GM18858 (cell line): ENCODE results near the gene PGGT1B.
"Not testable (repeated sequence)": the region's sequence is repeated elsewhere in the genome, so short reads cannot be mapped to it uniquely, and the experiment has no call there.

Experiments used
- ATAC-seq: cut with Tn5 transposase; IDR thresholded peaks from one replicate; pipeline ENCODE4 v1.9.1; 2021; ENCODE audit not compliant: unreplicated experiment

Gene PGGT1B

DNA sequence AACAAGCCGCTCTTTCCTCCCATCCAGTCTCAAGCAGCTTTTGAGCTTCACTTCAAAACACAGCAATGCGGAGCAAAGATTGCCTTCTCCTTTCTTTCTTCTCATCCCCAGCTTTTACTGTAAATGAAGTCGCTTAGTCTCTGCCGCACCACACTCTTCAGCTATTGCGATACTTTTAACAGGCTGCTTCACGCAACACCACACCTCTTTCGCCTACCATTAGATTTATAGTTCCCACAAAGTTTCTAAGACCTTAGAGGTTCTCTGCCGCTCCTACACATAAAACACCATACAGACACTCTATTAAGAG is 711 bp downstream of the PGGT1B start:
- ATAC-seq: peak; percentile 30

DNA sequence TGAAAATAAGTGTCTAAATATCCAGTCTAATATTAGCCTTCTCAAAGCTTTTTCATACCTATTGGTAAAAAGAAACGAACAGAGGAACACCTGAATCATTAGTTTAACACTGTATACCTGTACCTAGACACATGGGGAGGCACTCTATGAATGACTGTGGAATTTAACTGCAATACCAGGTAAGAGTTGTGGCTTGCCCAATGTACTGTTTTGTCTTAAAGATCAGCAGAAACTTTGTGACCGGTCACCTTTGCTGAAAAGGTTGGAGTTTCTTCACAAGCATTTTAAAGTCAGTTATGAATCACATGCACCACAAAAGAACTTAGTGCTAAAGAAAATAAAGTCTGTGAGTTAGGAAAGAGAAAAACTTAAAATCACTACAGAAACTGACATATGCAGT is 2.4 kb downstream of the PGGT1B start:
- no peak for ATAC-seq

DNA sequence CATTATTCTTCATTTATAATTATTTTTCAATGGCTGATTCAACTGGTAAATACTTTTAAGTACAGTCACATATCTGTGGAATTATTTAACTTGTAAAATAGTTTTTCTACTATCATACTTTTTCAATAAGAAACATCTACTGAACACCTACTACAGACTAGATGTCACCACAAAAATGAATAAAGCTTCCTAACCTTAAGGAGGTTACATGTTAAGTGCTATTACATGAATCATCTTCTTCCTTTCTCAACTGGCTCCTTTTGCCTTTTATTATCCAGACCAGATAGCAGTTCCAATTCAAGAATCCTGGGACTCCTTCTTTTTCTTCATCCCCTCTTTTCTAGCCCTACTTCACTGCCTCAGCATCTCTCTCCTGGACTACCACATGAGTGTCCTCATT is 4.7 kb downstream of the PGGT1B start:
- no peak for ATAC-seq

- not testable (repeated sequence) for ATAC-seq
These were observed 13.3 kb downstream of the PGGT1B start for GRCh38 chr5:115249379-115249778.

DNA sequence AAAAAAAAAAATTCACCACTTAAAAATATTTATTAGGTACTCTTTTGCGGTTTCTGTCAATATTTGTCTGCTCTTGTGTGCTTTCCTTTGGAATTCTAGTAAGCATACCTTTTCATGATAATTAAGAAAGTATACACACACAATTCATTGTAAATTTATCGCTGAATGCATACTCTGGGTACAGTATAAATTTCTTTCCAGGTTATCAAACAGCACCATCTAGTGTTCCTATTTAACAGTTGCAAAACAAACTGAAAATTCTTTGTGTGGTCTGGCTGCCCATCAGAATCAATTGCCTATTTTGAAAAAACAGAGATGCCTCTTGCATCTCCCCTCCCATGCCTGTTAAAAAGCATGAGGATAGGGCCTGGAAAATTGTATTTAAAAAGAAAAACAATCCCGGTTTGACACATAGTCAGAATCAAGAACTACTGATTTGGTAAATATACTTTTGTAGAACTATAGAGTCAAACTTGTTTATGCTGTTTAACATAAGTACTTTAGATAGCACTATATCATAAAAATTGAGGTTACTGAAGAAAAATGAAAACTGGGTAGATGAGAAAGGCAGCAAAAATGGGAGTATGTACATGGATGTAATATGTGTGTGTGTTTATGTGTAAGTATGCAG is 16.2 kb downstream of the PGGT1B start:
- ATAC-seq: peak; percentile 62

GRCh38 chr5:115243412-115243811 is 19.3 kb downstream of the PGGT1B start:
- peak; percentile 85 for ATAC-seq

- ATAC-seq: no peak
These were observed 20.6 kb downstream of the PGGT1B start for GRCh38 chr5:115241881-115242642.

- no peak for ATAC-seq
These were observed 25.6 kb downstream of the PGGT1B start for GRCh38 chr5:115237066-115237465.

GRCh38 chr5:115236599-115236998 is 26.1 kb downstream of the PGGT1B start:
- ATAC-seq: no peak

DNA sequence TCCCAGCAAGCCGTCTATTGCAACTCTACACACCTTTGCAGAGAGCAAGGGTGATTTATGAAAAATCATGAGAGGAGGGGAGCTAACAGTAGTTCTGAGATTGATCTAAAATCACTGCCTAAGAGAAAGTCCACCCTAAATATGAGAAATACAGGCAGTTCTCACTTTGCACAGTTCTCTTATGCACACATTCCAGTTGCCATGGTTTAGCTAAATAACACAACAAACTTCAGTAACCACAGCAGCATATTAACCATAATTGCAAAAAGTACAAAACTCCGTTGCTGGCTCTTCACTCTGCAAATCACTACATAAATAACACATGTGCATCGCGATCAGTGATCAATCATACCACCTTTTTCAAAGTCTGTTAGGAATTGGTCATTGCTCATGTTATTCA is 31.1 kb downstream of the PGGT1B start:
- ATAC-seq: no peak

DNA sequence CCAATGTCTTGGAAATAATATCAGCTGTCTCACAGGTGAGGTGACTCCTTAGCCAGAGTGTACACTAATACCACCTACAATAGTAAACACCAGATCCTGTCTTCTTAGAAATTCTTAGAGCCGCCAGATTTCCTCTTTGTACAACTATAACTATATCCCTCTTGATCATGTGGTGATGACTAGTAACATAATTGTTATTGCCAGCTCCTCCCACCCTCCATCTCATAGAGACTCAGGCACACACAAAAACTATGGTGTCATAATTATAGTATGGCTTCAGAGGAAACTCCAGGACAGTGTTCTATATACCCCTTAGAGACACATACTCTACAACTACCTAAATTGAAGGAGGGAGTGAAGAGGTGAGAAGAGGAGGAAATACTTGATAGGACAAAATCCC is 33.1 kb downstream of the PGGT1B start:
- ATAC-seq: no peak

- no peak for ATAC-seq
These were observed 35.4 kb downstream of the PGGT1B start for GRCh38 chr5:115227281-115227680.

GRCh38 chr5:115214541-115214940 is 48.1 kb downstream of the PGGT1B start:
- ATAC-seq: no peak

GRCh38 chr5:115209279-115209678 is 53.4 kb downstream of the PGGT1B start:
- ATAC-seq: peak; percentile 99

- ATAC-seq: no peak
These were observed 59.7 kb downstream of the PGGT1B start for GRCh38 chr5:115202952-115203351.

DNA sequence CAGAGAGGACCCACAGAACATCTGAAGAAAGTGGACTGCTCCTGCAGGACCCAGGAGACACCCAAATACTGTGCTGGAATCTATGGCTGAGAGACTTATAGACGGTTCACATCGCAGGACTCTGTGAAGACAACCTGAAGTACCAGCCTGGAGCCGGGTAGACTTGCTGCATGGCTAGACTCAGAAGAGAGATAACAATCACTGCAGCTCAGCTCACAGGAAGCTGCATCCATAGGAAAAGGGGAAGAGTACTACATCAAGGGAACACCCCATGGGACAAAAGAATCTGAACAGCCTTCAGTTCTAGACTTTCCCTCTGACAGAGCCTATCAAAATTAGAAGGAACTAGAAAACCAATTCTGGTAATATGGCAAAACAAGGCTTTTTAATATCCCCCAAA is 66.5 kb downstream of the PGGT1B start:
- no peak for ATAC-seq

DNA sequence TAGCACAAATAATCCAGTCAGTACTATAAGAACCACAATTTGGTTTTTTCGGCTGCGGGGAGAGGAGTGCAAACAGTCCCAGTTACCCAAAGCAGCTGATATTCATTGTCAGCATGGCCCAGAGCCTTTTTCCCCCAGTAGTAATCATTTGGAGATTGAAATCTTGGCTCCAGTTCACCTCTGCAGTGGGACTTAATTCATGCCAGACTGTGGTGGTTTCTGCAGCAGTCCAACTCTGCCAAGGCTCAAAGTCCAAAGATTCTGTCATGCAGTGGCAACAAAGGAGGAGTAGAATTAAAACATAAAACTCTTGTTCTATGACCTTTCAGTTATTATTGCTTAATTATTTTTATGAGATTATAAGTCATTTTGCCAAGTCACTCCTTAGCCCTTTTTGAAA is 68.0 kb downstream of the PGGT1B start:
- no peak for ATAC-seq

GRCh38 chr5:115193295-115193694 is 69.4 kb downstream of the PGGT1B start:
- ATAC-seq: no peak

- ATAC-seq: no peak
These were observed 70.6 kb downstream of the PGGT1B start for GRCh38 chr5:115192098-115192497.

DNA sequence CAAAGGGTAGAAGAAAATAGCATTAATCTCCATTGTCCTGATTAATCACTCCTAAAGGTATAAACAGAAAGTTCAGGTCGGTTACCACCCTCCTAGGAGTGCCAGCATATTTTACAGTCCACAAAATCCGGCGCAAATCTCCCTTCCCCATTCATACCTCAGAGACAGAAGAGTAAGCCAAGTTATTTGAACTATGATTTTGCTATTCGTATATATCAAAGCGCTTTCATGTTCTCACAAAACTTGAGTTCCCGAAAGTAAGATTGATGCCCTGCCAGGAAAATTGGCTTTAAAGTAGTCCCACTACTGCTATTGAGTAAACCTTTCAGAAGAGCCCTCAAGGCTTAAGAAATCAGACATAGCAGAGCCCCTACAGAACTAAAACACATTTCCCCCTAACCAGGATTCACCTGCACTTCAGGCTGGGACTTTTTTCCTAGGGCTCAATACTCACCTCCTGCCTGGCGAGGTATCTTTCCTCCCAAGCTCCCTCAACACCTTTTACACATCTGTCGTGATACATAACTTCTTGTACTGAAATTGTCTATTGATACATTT is 71.1 kb downstream of the PGGT1B start:
- no peak for ATAC-seq

DNA sequence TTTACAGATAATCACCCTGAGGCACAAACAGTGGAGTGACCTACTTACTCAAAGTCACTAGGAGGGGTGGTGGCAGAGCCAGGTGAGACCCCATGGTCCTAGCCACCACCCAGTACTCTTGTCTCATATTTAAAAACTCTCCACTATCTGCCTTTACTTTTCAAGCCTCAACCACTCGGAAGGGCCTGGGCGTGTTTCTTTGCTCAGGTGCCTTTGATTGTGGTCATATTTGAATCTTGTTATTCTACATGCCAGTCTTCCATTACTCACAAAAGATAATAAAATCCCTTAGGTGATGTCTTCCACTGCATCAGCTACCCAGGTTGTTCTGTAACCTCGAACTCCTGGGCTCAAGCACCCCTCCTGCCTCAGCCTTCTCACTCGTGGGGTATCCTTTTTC is 72.3 kb downstream of the PGGT1B start:
- no peak for ATAC-seq

- ATAC-seq: no peak
These were observed 72.8 kb downstream of the PGGT1B start for GRCh38 chr5:115189866-115190265.

DNA sequence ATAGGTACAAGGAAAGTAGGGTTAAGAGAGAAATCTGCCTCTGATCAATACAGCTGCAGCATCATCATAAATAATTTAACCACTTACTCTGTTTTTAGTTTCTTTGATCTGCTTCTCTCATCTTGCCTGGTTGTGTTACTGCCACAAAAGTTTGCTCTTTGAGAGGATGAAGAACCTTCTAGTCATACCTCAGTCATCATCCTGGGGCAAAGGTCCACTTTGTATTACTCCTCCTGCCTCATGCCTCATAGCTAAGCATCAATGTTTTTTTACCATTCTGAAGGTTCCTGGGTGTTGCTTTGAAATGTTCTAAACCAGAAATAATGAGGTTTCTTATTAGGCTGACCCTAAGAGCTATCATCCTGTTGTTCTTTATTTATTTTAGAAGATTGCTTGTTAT is 75.9 kb downstream of the PGGT1B start:
- ATAC-seq: no peak
